Endothelial cell of umbilical vein (primary cell): ENCODE results near the gene PRUNE2. TPM values are rescaled to one million over a fixed set of nuclear protein-coding genes. Genes with fewer than 3 reads are reported as not detected.

Experiments
- BruUV-seq: library from RNA; stranded (reverse); fragments of 400-500 nt; replicated peaks from 2 replicates; lab custom pipeline; 2021; lab: Mats Ljungman, UMichigan
- CTCF ChIA-PET: fragments of 300-600, 350-600 bp; sonication (Branson Sonifier 250); formaldehyde crosslinking; loops from one replicate; lab custom pipeline; 2021; ENCODE audit warnings: antibody characterized with exemption, inconsistent platforms; lab: Charles Lee
- POLR2A ChIA-PET: fragments of 300-600, 350-600 bp; sonication (Branson Sonifier 250); formaldehyde crosslinking; loops from one replicate; lab custom pipeline; 2021; ENCODE audit warnings: antibody characterized with exemption, inconsistent platforms; lab: Charles Lee
- DNase-seq: peaks from one replicate; pipeline ENCODE4 v3.0.0-alpha.2; 2011; ENCODE audit warnings: low read depth, low spot score
- FAIRE-seq: peaks from 2 replicates; lab custom pipeline; 2011; peaks lifted over from hg19 to GRCh38; lab: Jason Lieb, UNC
- H2AFZ ChIP-seq: 2 replicates; pipeline ENCODE4 v1.6.0; 2012; ENCODE audit warnings: low read depth, low read length, control low read depth, inconsistent platforms
- H3K27ac ChIP-seq: 2 replicates; pipeline ENCODE4 v1.5.1; 2011; ENCODE audit warnings: low read depth, mild to moderate bottlenecking, control low read depth, low read length, moderate library complexity; ENCODE audit not compliant: insufficient read depth
- H3K27me3 ChIP-seq, 2 experiments: 2 replicates each; pipeline versions ENCODE4 v1.6.0 to v1.6.1; 2011; ENCODE audit warnings: low read length in 2 of 2, mixed read lengths in 1 of 2; ENCODE audit not compliant: control insufficient read depth in 2 of 2, insufficient read depth in 2 of 2
- H3K36me3 ChIP-seq, 2 experiments: 2 replicates in 1 of 2; 3 replicates in 1 of 2; pipeline ENCODE4 v1.5.1; 2011; ENCODE audit warnings: low read length in 2 of 2, mild to moderate bottlenecking in 1 of 2, moderate library complexity in 1 of 2; ENCODE audit not compliant: control insufficient read depth in 2 of 2, insufficient read depth in 2 of 2; ENCODE audit errors: extremely low read depth in 1 of 2
- H3K4me1 ChIP-seq: 3 replicates; pipeline ENCODE4 v1.5.1; 2011; ENCODE audit warnings: mild to moderate bottlenecking, low read length; ENCODE audit not compliant: control insufficient read depth, insufficient read depth; ENCODE audit errors: extremely low read depth
- H3K4me2 ChIP-seq: 2 replicates; pipeline ENCODE4 v1.6.1; 2011; ENCODE audit warnings: low read length, control low read depth, mixed read lengths; ENCODE audit not compliant: insufficient read depth
- H3K4me3 ChIP-seq, 3 experiments: fragments of 200-600 bp in 1 of 3; sonication (generic), shearing (Covaris generic) in 1 of 3; replicated peaks in 1 of 3; 2 replicates each; pipeline ENCODE4 v1.5.1; 2011 to 2016; ENCODE audit warnings: control low read depth in 3 of 3, low read length in 3 of 3, mild to moderate bottlenecking in 2 of 3, inconsistent platforms in 1 of 3, low read depth in 1 of 3, moderate library complexity in 1 of 3; ENCODE audit not compliant: insufficient read depth in 1 of 3
- H3K79me2 ChIP-seq: 2 replicates; pipeline ENCODE4 v1.6.0; 2012; ENCODE audit warnings: low read length, inconsistent platforms; ENCODE audit not compliant: control insufficient read depth, insufficient read depth
- H3K9ac ChIP-seq: replicated peaks from 2 replicates; pipeline ENCODE3; 2011; ENCODE audit warnings: low read length, control low read depth; ENCODE audit not compliant: insufficient read depth; ENCODE audit errors: extremely low read depth
- H3K9me1 ChIP-seq: replicated peaks from 3 replicates; pipeline ENCODE4 v1.6.0; 2011; ENCODE audit warnings: mild to moderate bottlenecking, low read length; ENCODE audit not compliant: control insufficient read depth, insufficient read depth; ENCODE audit errors: extremely low read depth
- H3K9me3 ChIP-seq: replicated peaks from 2 replicates; pipeline ENCODE4 v1.5.1; 2012; ENCODE audit warnings: low read length, inconsistent platforms; ENCODE audit not compliant: control insufficient read depth, insufficient read depth
- H4K20me1 ChIP-seq: replicated peaks from 2 replicates; pipeline ENCODE3; 2011; ENCODE audit warnings: mild to moderate bottlenecking, low read length; ENCODE audit not compliant: control insufficient read depth, insufficient read depth; ENCODE audit errors: extremely low read depth
- CTCF ChIP-seq, 2 donors: IDR thresholded peaks; 1 replicate in 1 of 2; 2 replicates in 1 of 2; pipeline ENCODE4 v1.5.1; 2011; ENCODE audit warnings: low read length in 2 of 2, mild to moderate bottlenecking in 2 of 2, moderate library complexity in 2 of 2, control low read depth in 1 of 2, inconsistent platforms in 1 of 2, low read depth in 1 of 2; ENCODE audit not compliant: insufficient read depth in 1 of 2; ENCODE audit errors: extremely low read depth in 1 of 2
- EZH2 ChIP-seq: IDR thresholded peaks from 2 replicates; pipeline ENCODE4 v1.6.1; 2012; ENCODE audit warnings: borderline replicate concordance, low read depth, mild to moderate bottlenecking, moderate library complexity, low read length, inconsistent platforms; ENCODE audit not compliant: severe bottlenecking
- FOS ChIP-seq: IDR thresholded peaks from 2 replicates; pipeline ENCODE4 v1.6.1; 2011; ENCODE audit warnings: mild to moderate bottlenecking, low read length, moderate library complexity, borderline replicate concordance; ENCODE audit not compliant: insufficient read depth
- GATA2 ChIP-seq: IDR thresholded peaks from 2 replicates; pipeline ENCODE4 v1.7.0; 2011; ENCODE audit warnings: low read depth, mild to moderate bottlenecking, moderate library complexity, mixed read lengths, low read length; ENCODE audit not compliant: insufficient read length, insufficient read depth
- JUN ChIP-seq: IDR thresholded peaks from 2 replicates; pipeline ENCODE4 v1.6.1; 2011; ENCODE audit warnings: borderline replicate concordance, low read depth; ENCODE audit not compliant: insufficient read length, insufficient read depth
- MAX ChIP-seq: IDR thresholded peaks from 2 replicates; pipeline ENCODE4 v1.6.1; 2011; ENCODE audit not compliant: insufficient read depth, insufficient read length
- MYC ChIP-seq: IDR thresholded peaks from one replicate; pipeline ENCODE4 v1.6.1; 2011; ENCODE audit warnings: mild to moderate bottlenecking, low read depth, low read length
- POLR2A ChIP-seq: IDR thresholded peaks from 2 replicates; pipeline ENCODE4 v1.6.1; 2012; ENCODE audit warnings: low read depth, mild to moderate bottlenecking, control low read depth, low read length
- POLR2AphosphoS5 ChIP-seq: IDR thresholded peaks from 2 replicates; pipeline ENCODE4 v1.6.1; 2012; ENCODE audit warnings: low read depth, mild to moderate bottlenecking, control low read depth, low read length, moderate library complexity; ENCODE audit not compliant: insufficient read depth
- dilution Hi-C: fragments of 300-500 bp; cut with MboI; formaldehyde crosslinking; loops from one replicate; pipeline ENCODE4 v1.15.0; 2019; ENCODE audit warnings: low sequenced_read_pairs; ENCODE audit not compliant: extremely low pct_ligation_motif_present
- intact Hi-C: fragments of 100-400 bp; cut with micrococcal nuclease; formaldehyde crosslinking; loops from one replicate; pipeline ENCODE4 v1.10.0; 2022
- polyA plus RNA-seq, 4 experiments: library from polyadenylated mRNA; depleted of rRNA in 3 of 4; stranded (reverse) in 3 of 4; unstranded in 1 of 4; fragments of >200 nt; gene quantifications; 2 replicates each; pipeline versions ENCODE4 v1.2.1 to v1.2.3, GENCODE V29; 2011 to 2012; ENCODE audit warnings: missing spikeins in 1 of 4
- total RNA-seq: library from RNA; stranded (reverse); gene quantifications from 2 replicates; pipeline ENCODE4 v1.2.3, GENCODE V29; 2021

The PRUNE2 gene
- total and polyA plus RNA-seq, 2 donors (not counting 3 experiments of a cell fraction or from before 2014, with no cell fraction given): 15.8 to 21.7 TPM

GRCh38 chr9:76688471-76689238 is 217.3 kb downstream of the PRUNE2 start:
- no peaks in the 10 kb centered on the region for H3K9me1 ChIP-seq
- FAIRE-seq: no peak
- peaks cover 41% of the 10 kb centered on the region for H3K4me1 ChIP-seq
- ChIA-PET POLR2A (no interaction called here), CTCF (interaction anchor here (1.2 to 4.0 kb wide), 6 partner anchors 9 to 295 kb away, joined by 4 to 20 read pairs (median 4); partner anchors contain the start of gene RFK)
- no peak for DNase-seq
- TSS peak; percentile 83 for BruUV-seq
- H3K4me2 ChIP-seq: peak overlapping the region; percentile 25
- no peak for TF ChIP-seq EZH2
- TF ChIP-seq MYC: no peak
- no peak for TF ChIP-seq MAX
- TF ChIP-seq CTCF (IDR thresholded peaks at IDR 0.05; ENCODE audit: extremely low read depth in 1 of 2, insufficient read depth in 1 of 2, low read depth in 1 of 2, low read length in 2 of 2): no peak
- TF ChIP-seq FOS: no peak
- no peak for TF ChIP-seq GATA2
- TF ChIP-seq POLR2AphosphoS5: no peak
- TF ChIP-seq JUN: no peak
- TF ChIP-seq POLR2A: no peak
- no peaks in the 10 kb centered on the region for H4K20me1 ChIP-seq
- peak overlapping the region; percentile 80 for H3K27ac ChIP-seq
- no peaks in the 10 kb centered on the region for H3K9me3 ChIP-seq
- H3K79me2 ChIP-seq: no peaks in the 10 kb centered on the region
- H3K9ac ChIP-seq: peak overlapping the region; percentile 61
- intact Hi-C loops (loop anchor here (1.0 to 2.0 kb wide), 3 partner anchors 11 to 34 kb away; no protein-coding TSS in a partner anchor), dilution Hi-C loops (no loop called here)
- no peak overlapping the region for H3K4me3 ChIP-seq
- no peak overlapping the region for H2AFZ ChIP-seq
- no peaks in the 10 kb centered on the region for H3K27me3 ChIP-seq
- H3K36me3 ChIP-seq: no peaks in the 10 kb centered on the region
